GM13976 (cell line): ENCODE data around the gene ADGRB2.
A peak's percentile ranks its signal among the peaks of the same experiment; 100 is the strongest.

Source experiments
- DNase-seq: peaks from one replicate; pipeline ENCODE4 v3.0.0; 2012; ENCODE audit warnings: low spot score
- CTCF ChIP-seq: IDR thresholded peaks from 2 replicates; pipeline ENCODE4 v1.5.1; 2012; ENCODE audit warnings: borderline replicate concordance, mild to moderate bottlenecking; ENCODE audit not compliant: insufficient read depth; ENCODE audit errors: extremely low read depth, missing control alignments, control extremely low read depth
- in situ Hi-C: fragments of 300-500 bp; cut with MboI; formaldehyde crosslinking; loops from one replicate; pipeline ENCODE4 v1.12.0; 2022; ENCODE audit warnings: low sequenced_read_pairs, mixed read lengths, inconsistent platforms; ENCODE audit not compliant: unreplicated experiment

ADGRB2 gene

GRCh38 chr1:31760471-31761470, 3.4 kb downstream of the ADGRB2 start:
- DNase-seq: peak; percentile 84
- no peak for TF ChIP-seq CTCF
- in situ Hi-C loops: no loop called here

GRCh38 chr1:31759298-31760023, 4.7 kb downstream of the ADGRB2 start:
- TF ChIP-seq CTCF: no peak
- in situ Hi-C loops: no loop called here
- no peak for DNase-seq

- in situ Hi-C loops: no loop called here
- TF ChIP-seq CTCF: no peak
- no peak for DNase-seq
Observed at GRCh38 chr1:31758823-31759222, 5.3 kb downstream of the ADGRB2 start.

- DNase-seq: no peak
- TF ChIP-seq CTCF: no peak
- in situ Hi-C loops: no loop called here
Observed at GRCh38 chr1:31757989-31758388, 6.2 kb downstream of the ADGRB2 start.

GRCh38 chr1:31757204-31757679, 6.9 kb downstream of the ADGRB2 start:
- no peak for TF ChIP-seq CTCF
- in situ Hi-C loops: no loop called here
- DNase-seq: no peak

- in situ Hi-C loops: no loop called here
- DNase-seq: no peak
- TF ChIP-seq CTCF: no peak
Observed at GRCh38 chr1:31756578-31756977, 7.6 kb downstream of the ADGRB2 start.
